ENCODE data around the gene ACAA2.

DNA sequence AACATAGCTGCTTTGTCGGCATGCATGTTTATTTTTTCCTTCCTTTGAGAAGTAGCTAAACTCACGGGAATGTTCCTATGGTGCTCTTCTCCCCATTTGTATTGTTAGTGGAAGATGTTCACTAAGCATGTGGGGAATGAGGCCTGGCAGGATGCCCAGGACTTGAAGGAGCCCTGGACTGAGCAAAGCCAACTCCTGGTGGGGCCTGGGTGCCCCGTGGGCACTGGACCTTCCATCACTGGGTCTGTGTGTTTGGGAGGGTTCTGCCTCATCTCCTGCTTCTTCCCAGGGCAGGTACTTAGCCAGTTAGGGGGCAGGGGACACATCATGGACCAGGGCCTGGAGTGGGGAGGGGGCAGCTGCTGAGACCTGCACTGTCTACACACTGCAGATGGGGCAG lies 49.3 kb downstream of the ACAA2 start:
- TF ChIP-seq, protein P1, sequence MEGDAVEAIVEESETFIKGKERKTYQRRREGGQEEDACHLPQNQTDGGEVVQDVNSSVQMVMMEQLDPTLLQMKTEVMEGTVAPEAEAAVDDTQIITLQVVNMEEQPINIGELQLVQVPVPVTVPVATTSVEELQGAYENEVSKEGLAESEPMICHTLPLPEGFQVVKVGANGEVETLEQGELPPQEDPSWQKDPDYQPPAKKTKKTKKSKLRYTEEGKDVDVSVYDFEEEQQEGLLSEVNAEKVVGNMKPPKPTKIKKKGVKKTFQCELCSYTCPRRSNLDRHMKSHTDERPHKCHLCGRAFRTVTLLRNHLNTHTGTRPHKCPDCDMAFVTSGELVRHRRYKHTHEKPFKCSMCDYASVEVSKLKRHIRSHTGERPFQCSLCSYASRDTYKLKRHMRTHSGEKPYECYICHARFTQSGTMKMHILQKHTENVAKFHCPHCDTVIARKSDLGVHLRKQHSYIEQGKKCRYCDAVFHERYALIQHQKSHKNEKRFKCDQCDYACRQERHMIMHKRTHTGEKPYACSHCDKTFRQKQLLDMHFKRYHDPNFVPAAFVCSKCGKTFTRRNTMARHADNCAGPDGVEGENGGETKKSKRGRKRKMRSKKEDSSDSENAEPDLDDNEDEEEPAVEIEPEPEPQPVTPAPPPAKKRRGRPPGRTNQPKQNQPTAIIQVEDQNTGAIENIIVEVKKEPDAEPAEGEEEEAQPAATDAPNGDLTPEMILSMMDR (IDR thresholded peaks at IDR 0.05; ENCODE audit: borderline replicate concordance, extremely low read depth, low read length, poor library complexity, severe bottlenecking): no peak
- no peak for TF ChIP-seq EZH2 (IDR thresholded peaks at IDR 0.05; ENCODE audit: borderline replicate concordance, low read depth, low read length, severe bottlenecking)
